NB4 (cell line): ENCODE measurements around the gene CCK.

Experiments used
- CTCF ChIP-seq: IDR thresholded peaks from one replicate; pipeline ENCODE4 v1.5.1; 2012; ENCODE audit warnings: low read depth, low read length
- MAX ChIP-seq: IDR thresholded peaks from 2 replicates; pipeline ENCODE4 v1.6.1; 2011; ENCODE audit warnings: low read depth, low read length
- MYC ChIP-seq: IDR thresholded peaks from 2 replicates; pipeline ENCODE4 v1.6.1; 2011; ENCODE audit warnings: low read depth, low read length
- POLR2A ChIP-seq: IDR thresholded peaks from 2 replicates; pipeline ENCODE4 v1.6.1; 2011; ENCODE audit warnings: mild to moderate bottlenecking; ENCODE audit not compliant: insufficient read length; ENCODE audit errors: extremely low read depth

- TF ChIP-seq CTCF (no peak), POLR2A (no peak), MAX (no peak), MYC (no peak)
Observed at GRCh38 chr3:42300013-42300412, 34.0 kb upstream of the CCK start.
